Rectal smooth muscle tissue (tissue), 1 donor: ENCODE data around the gene NFYC.

Experiments used
- H3K27ac ChIP-seq: one replicate; pipeline ENCODE4 v1.7.0; 2013; ENCODE audit warnings: low read depth, low read length, inconsistent platforms
- H3K27me3 ChIP-seq: one replicate; pipeline ENCODE4 v1.7.0; 2013; ENCODE audit warnings: low read length; ENCODE audit not compliant: control insufficient read depth, insufficient read depth
- H3K36me3 ChIP-seq: one replicate; pipeline ENCODE4 v1.7.0; 2013; ENCODE audit warnings: low read length; ENCODE audit not compliant: control insufficient read depth, insufficient read depth
- H3K4me1 ChIP-seq: one replicate; pipeline ENCODE4 v1.7.0; 2013; ENCODE audit warnings: low read length; ENCODE audit not compliant: control insufficient read depth, insufficient read depth
- H3K4me3 ChIP-seq: one replicate; pipeline ENCODE4 v1.7.0; 2013; ENCODE audit warnings: low read length
- H3K9ac ChIP-seq: one replicate; pipeline ENCODE4 v1.7.0; 2013; ENCODE audit warnings: low read length

NFYC gene

GRCh38 chr1:40776236-40777072, 85.0 kb downstream of the NFYC start:
- Histone ChIP-seq H3K36me3 (peaks cover 6% of the 10 kb centered on the region), H3K9ac (no peak overlapping the region), H3K27me3 (no peaks in the 10 kb centered on the region), H3K27ac (no peak overlapping the region), H3K4me1 (no peaks in the 10 kb centered on the region), H3K4me3 (no peak overlapping the region)

- H3K9ac ChIP-seq = no peak overlapping the region
- H3K4me3 ChIP-seq = no peak overlapping the region
- H3K36me3 ChIP-seq = peaks cover 2% of the 10 kb centered on the region
- H3K27ac ChIP-seq = no peak overlapping the region
- H3K4me1 ChIP-seq = peaks cover 5% of the 10 kb centered on the region
- H3K27me3 ChIP-seq = no peaks in the 10 kb centered on the region
Measured at GRCh38 chr1:40777224-40777970, 85.9 kb downstream of the NFYC start.

- H3K4me1 ChIP-seq = peaks cover 21% of the 10 kb centered on the region
- no peak overlapping the region for H3K27ac ChIP-seq
- H3K36me3 ChIP-seq = peaks cover 2% of the 10 kb centered on the region
- H3K4me3 ChIP-seq = no peak overlapping the region
- no peaks in the 10 kb centered on the region for H3K27me3 ChIP-seq
- H3K9ac ChIP-seq = no peak overlapping the region
Measured at GRCh38 chr1:40780678-40781607, 89.4 kb downstream of the NFYC start.

- Histone ChIP-seq H3K27me3 (no peaks in the 10 kb centered on the region), H3K4me3 (no peak overlapping the region), H3K4me1 (peaks cover 21% of the 10 kb centered on the region), H3K9ac (no peak overlapping the region), H3K27ac (no peak overlapping the region), H3K36me3 (no peaks in the 10 kb centered on the region)
Measured at GRCh38 chr1:40781608-40781971, 90.1 kb downstream of the NFYC start.

GRCh38 chr1:40782371-40782956, 91.0 kb downstream of the NFYC start:
- Histone ChIP-seq H3K4me1 (peaks cover 21% of the 10 kb centered on the region), H3K9ac (peak overlapping the region; percentile 38), H3K27ac (peak overlapping the region; percentile 87), H3K36me3 (no peaks in the 10 kb centered on the region), H3K27me3 (no peaks in the 10 kb centered on the region), H3K4me3 (peak overlapping the region; percentile 60)

GRCh38 chr1:40783001-40783905, 91.7 kb downstream of the NFYC start, which contains the start of gene KCNQ4:
Gene KCNQ4, plus strand, starts transcription at chr1:40783787. Its CDS starts 307 bp downstream, at chr1:40784094.
- Histone ChIP-seq H3K27ac (peak within 1 kb of the TSS; percentile 88), H3K27me3 (no peaks in the 10 kb centered on the region), H3K4me3 (peak within 1 kb of the TSS; percentile 74), H3K9ac (peak within 1 kb of the TSS; percentile 64), H3K36me3 (no peaks in the 10 kb centered on the region), H3K4me1 (peaks cover 21% of the 10 kb centered on the region)

GRCh38 chr1:40784141-40784770, 92.8 kb downstream of the NFYC start:
- H3K4me1 ChIP-seq = peaks cover 28% of the 10 kb centered on the region
- H3K27ac ChIP-seq = peak overlapping the region; percentile 88
- no peaks in the 10 kb centered on the region for H3K36me3 ChIP-seq
- peak overlapping the region; percentile 74 for H3K4me3 ChIP-seq
- no peaks in the 10 kb centered on the region for H3K27me3 ChIP-seq
- H3K9ac ChIP-seq = peak overlapping the region; percentile 64

- Histone ChIP-seq H3K4me3 (peak overlapping the region; percentile 74), H3K27ac (peak overlapping the region; percentile 88), H3K4me1 (peaks cover 33% of the 10 kb centered on the region), H3K36me3 (no peaks in the 10 kb centered on the region), H3K9ac (peak overlapping the region; percentile 64), H3K27me3 (no peaks in the 10 kb centered on the region)
Measured at GRCh38 chr1:40784771-40785151, 93.3 kb downstream of the NFYC start.

- Histone ChIP-seq H3K36me3 (no peaks in the 10 kb centered on the region), H3K4me1 (peaks cover 40% of the 10 kb centered on the region), H3K27ac (peak overlapping the region; percentile 88), H3K4me3 (peak overlapping the region; percentile 74), H3K27me3 (no peaks in the 10 kb centered on the region), H3K9ac (peak overlapping the region; percentile 27)
Measured at GRCh38 chr1:40785446-40785845, 93.9 kb downstream of the NFYC start.

GRCh38 chr1:40786171-40786994, 94.9 kb downstream of the NFYC start:
- peak overlapping the region; percentile 88 for H3K27ac ChIP-seq
- H3K4me1 ChIP-seq = peaks cover 48% of the 10 kb centered on the region
- no peak overlapping the region for H3K9ac ChIP-seq
- no peaks in the 10 kb centered on the region for H3K36me3 ChIP-seq
- no peak overlapping the region for H3K4me3 ChIP-seq
- H3K27me3 ChIP-seq = no peaks in the 10 kb centered on the region
